Transverse colon (tissue), 4 donors: ENCODE results near the gene PSMA4. TPM values are rescaled to one million over a fixed set of nuclear protein-coding genes. Genes with fewer than 3 reads are reported as not detected.

Experiments used
- DNase-seq: peaks from one replicate; pipeline ENCODE4 v3.0.0-alpha.2; 2019
- H3K27ac ChIP-seq, 4 donors: fragments of 200-600 bp; sonication (generic); 2 replicates each; pipeline ENCODE4 v1.5.1; 2016 to 2018; ENCODE audit warnings: inconsistent platforms in 4 of 4
- H3K27me3 ChIP-seq: fragments of 200-600 bp; sonication (generic); 2 replicates; pipeline ENCODE4 v1.5.1; 2017; ENCODE audit warnings: inconsistent platforms
- H3K36me3 ChIP-seq, 4 donors: fragments of 200-600 bp; sonication (generic); 2 replicates each; pipeline ENCODE4 v1.5.1; 2017 to 2019; ENCODE audit warnings: inconsistent platforms in 4 of 4
- H3K4me1 ChIP-seq, 4 donors: fragments of 200-600 bp; sonication (generic); 2 replicates each; pipeline ENCODE4 v1.5.1; 2017 to 2020; ENCODE audit warnings: inconsistent platforms in 4 of 4
- H3K4me3 ChIP-seq, 4 donors: fragments of 200-600 bp; sonication (generic); 1 replicate in 1 of 4; 2 replicates in 3 of 4; pipeline versions ENCODE4 v1.5.1 to v1.6.1; 2017 to 2019; ENCODE audit warnings: inconsistent platforms in 4 of 4
- H3K9me3 ChIP-seq, 2 donors: fragments of 200-600 bp; sonication (generic); 2 replicates each; pipeline ENCODE4 v1.5.1; 2017 to 2019; ENCODE audit warnings: inconsistent platforms in 2 of 2
- CTCF ChIP-seq, 5 experiments: fragments of 200-600 bp in 3 of 5; fragments of 450-650 bp in 2 of 5; sonication (generic) in 3 of 5; IDR thresholded peaks; 1 replicate in 2 of 5; 2 replicates in 3 of 5; pipeline ENCODE4 v1.5.1; 2016 to 2017; ENCODE audit warnings: antibody characterized with exemption in 5 of 5, inconsistent platforms in 3 of 5, mild to moderate bottlenecking in 2 of 5, moderate library complexity in 1 of 5
- EP300 ChIP-seq: sonication (generic); formaldehyde crosslinking; IDR thresholded peaks from one replicate; pipeline ENCODE4 v1.6.1; 2017; ENCODE audit warnings: antibody characterized with exemption, low read depth
- POLR2A ChIP-seq: fragments of 450-650 bp; IDR thresholded peaks from one replicate; pipeline ENCODE4 v1.6.1; 2016; ENCODE audit warnings: antibody characterized with exemption, mild to moderate bottlenecking, moderate library complexity
- POLR2AphosphoS5 ChIP-seq, 3 donors: sonication (generic); formaldehyde crosslinking; IDR thresholded peaks; one replicate each; pipeline ENCODE4 v1.6.1; 2016; ENCODE audit warnings: antibody characterized with exemption in 3 of 3
- WGBS, 2 donors: methylation state at CpG; one replicate each; pipeline ENCODE4 v1.1.5; 2018; ENCODE audit warnings: low coverage in 1 of 2; 5-methylcytosine and 5-hydroxymethylcytosine counted together
- in situ Hi-C, 4 donors: fragments of 200-750 bp; cut with MboI; loops; one replicate each; pipeline versions ENCODE4 v1.15.0 to v1.15.1; 2017; ENCODE audit warnings: low sequenced_read_pairs in 3 of 4, low pct_ligation_motif_present in 1 of 4, low pct_unique_long_range_greater_than_20kb in 1 of 4
- intact Hi-C: fragments of 100-400 bp; cut with DNase I; formaldehyde crosslinking; loops from one replicate; pipeline ENCODE4 v1.15.1; 2023; ENCODE audit warnings: low total_unique reads
- total RNA-seq, 4 donors: library from RNA; depleted of rRNA; stranded (reverse); fragments of >200 nt; gene quantifications; one replicate each; pipeline ENCODE4 v1.1.0, GENCODE V29; 2016

The PSMA4 gene
- total RNA-seq, 4 donors from 2014 or later, result 22.8 to 113 (median 76.4) TPM

GRCh38 chr15:78564743-78565096 is 24.5 kb downstream of the PSMA4 start:
- H3K9me3 ChIP-seq, result no peaks in the 10 kb centered on the region
- H3K4me3 ChIP-seq, result peak overlapping the region in 2 of 4 donors; percentile 66 to 81
- intact Hi-C loops (no loop called here), in situ Hi-C loops (no loop called here)
- WGBS, 2 donors, result 68 to 76% methylated on average over 5 to 11 of the region's 11 CpGs
- H3K27ac ChIP-seq, result peak overlapping the region; percentile 77 to 88 (median 82)
- H3K4me1 ChIP-seq, result peaks cover 5 to 19% (median 10%) of the 10 kb centered on the region in 4 donors
- TF ChIP-seq EP300 (no peak), CTCF (IDR thresholded peaks at IDR 0.05) (no peak), POLR2A (no peak), POLR2AphosphoS5 (IDR thresholded peaks at IDR 0.05) (no peak)
- no peak for DNase-seq
- peaks cover 15% of the 10 kb centered on the region for H3K27me3 ChIP-seq
- H3K36me3 ChIP-seq, result no peaks in the 10 kb centered on the region

GRCh38 chr15:78565097-78565950 is 25.1 kb downstream of the PSMA4 start, which contains the start of gene CHRNA5:
Gene CHRNA5 (plus strand): TSS chr15:78565520. CDS start chr15:78565720, 200 bp downstream.
- TF ChIP-seq CTCF (IDR thresholded peaks at IDR 0.05) (no peak), POLR2A (peak; percentile 35), POLR2AphosphoS5 (IDR thresholded peaks at IDR 0.05) (peak in 2 of 3 donors; percentile 39 to 60), EP300 (no peak)
- in situ Hi-C loops, result no loop called here
- H3K27me3 ChIP-seq, result peaks cover 15% of the 10 kb centered on the region
- peaks cover 5 to 19% (median 10%) of the 10 kb centered on the region in 4 donors for H3K4me1 ChIP-seq
- DNase-seq, result peak; percentile 97
- peak within 1 kb of the TSS; percentile 14 to 81 (median 64) for H3K4me3 ChIP-seq
- H3K9me3 ChIP-seq, result no peaks in the 10 kb centered on the region
- peak within 1 kb of the TSS; percentile 77 to 88 (median 82) for H3K27ac ChIP-seq
- no peaks in the 10 kb centered on the region for H3K36me3 ChIP-seq
- intact Hi-C loops, result no loop called here
- WGBS, 2 donors, result 1% methylated on average over 75 of the region's 75 CpGs; no CpG with 5 or more reads in 1 of the 2 donors

- Histone ChIP-seq H3K4me1 (peaks cover 5 to 19% (median 10%) of the 10 kb centered on the region in 4 donors), H3K9me3 (no peaks in the 10 kb centered on the region), H3K27ac (peak overlapping the region; percentile 77 to 88 (median 82)), H3K36me3 (no peaks in the 10 kb centered on the region), H3K27me3 (peaks cover 15% of the 10 kb centered on the region), H3K4me3 (peak overlapping the region; percentile 14 to 81 (median 64))
- intact Hi-C loops (no loop called here), in situ Hi-C loops (no loop called here)
- TF ChIP-seq CTCF (IDR thresholded peaks at IDR 0.05) (peak; percentile 2 to 43 (median 24)), EP300 (no peak), POLR2A (no peak), POLR2AphosphoS5 (IDR thresholded peaks at IDR 0.05) (no peak)
- WGBS, 2 donors, result 4 to 9% methylated on average over 10 to 19 of the region's 19 CpGs
- peak; percentile 13 for DNase-seq
Measured at GRCh38 chr15:78565951-78566774, 25.9 kb downstream of the PSMA4 start.

GRCh38 chr15:78567531-78567930 is 27.3 kb downstream of the PSMA4 start:
- DNase-seq, result no peak
- Histone ChIP-seq H3K9me3 (no peaks in the 10 kb centered on the region), H3K4me3 (no peak overlapping the region), H3K4me1 (peaks cover 5 to 19% (median 10%) of the 10 kb centered on the region in 4 donors), H3K36me3 (no peaks in the 10 kb centered on the region), H3K27me3 (peaks cover 15% of the 10 kb centered on the region), H3K27ac (no peak overlapping the region)
- intact Hi-C loops (no loop called here), in situ Hi-C loops (no loop called here)
- TF ChIP-seq POLR2AphosphoS5 (IDR thresholded peaks at IDR 0.05), result no peak
- WGBS, 2 donors, result 71 to 84% methylated on average over 2 to 4 of the region's 4 CpGs
